GM18870 (cell line): ENCODE measurements around the gene CRHR1.

Experiments used
- ATAC-seq: cut with Tn5 transposase; IDR thresholded peaks from one replicate; pipeline ENCODE4 v1.9.1; 2021; ENCODE audit warnings: moderate library complexity; ENCODE audit not compliant: unreplicated experiment

Gene CRHR1

GRCh38 chr17:45757431-45758218 lies 26.5 kb upstream of the CRHR1 start:
- ATAC-seq = no peak

GRCh38 chr17:45758544-45758943 lies 25.6 kb upstream of the CRHR1 start:
- ATAC-seq = no peak

GRCh38 chr17:45759761-45760160 lies 24.4 kb upstream of the CRHR1 start:
- no peak for ATAC-seq

- no peak for ATAC-seq
Measured at GRCh38 chr17:45761957-45762565, 22.1 kb upstream of the CRHR1 start.

- ATAC-seq = no peak
Measured at GRCh38 chr17:45763182-45763581, 20.9 kb upstream of the CRHR1 start.

GRCh38 chr17:45764479-45764878 lies 19.6 kb upstream of the CRHR1 start:
- ATAC-seq = no peak

GRCh38 chr17:45768000-45768399 lies 16.1 kb upstream of the CRHR1 start:
- ATAC-seq = no peak

GRCh38 chr17:45770632-45771270 lies 13.4 kb upstream of the CRHR1 start:
- ATAC-seq = no peak

GRCh38 chr17:45771271-45771959 lies 12.7 kb upstream of the CRHR1 start:
- ATAC-seq = no peak

GRCh38 chr17:45775148-45775547 lies 9.0 kb upstream of the CRHR1 start:
- ATAC-seq = no peak

- no peak for ATAC-seq
Measured at GRCh38 chr17:45775576-45776011, 8.5 kb upstream of the CRHR1 start.

GRCh38 chr17:45776896-45777295 lies 7.2 kb upstream of the CRHR1 start:
- ATAC-seq = no peak

- ATAC-seq = no peak
Measured at GRCh38 chr17:45777388-45777787, 6.7 kb upstream of the CRHR1 start.

- no peak for ATAC-seq
Measured at GRCh38 chr17:45780921-45781320, 3.2 kb upstream of the CRHR1 start.

- ATAC-seq = no peak
Measured at GRCh38 chr17:45782889-45783592, 1.1 kb upstream of the CRHR1 start.

- no peak for ATAC-seq
Measured at GRCh38 chr17:45783593-45784292, 377 bp upstream of the CRHR1 start.

GRCh38 chr17:45784741-45785479 lies 790 bp downstream of the CRHR1 start:
- ATAC-seq = no peak

- ATAC-seq = no peak
Measured at GRCh38 chr17:45785480-45786193, 1.5 kb downstream of the CRHR1 start.

GRCh38 chr17:45786349-45786748 lies 2.2 kb downstream of the CRHR1 start:
- no peak for ATAC-seq
